CD4-positive, alpha-beta T cell (primary cell): ENCODE results near the gene AP3B2. TPM values are rescaled to one million over a fixed set of nuclear protein-coding genes. Genes with fewer than 3 reads are reported as not detected.

ENCODE experiments used
- ATAC-seq: fragments of 200-7000 bp; cut with Tn5 transposase; one replicate; pipeline ENCODE4 v1.10.0; 2022; ENCODE audit warnings: mild to moderate bottlenecking; ENCODE audit not compliant: poor library complexity
- CTCF ChIA-PET: fragments of 350-600 bp; sonication (Branson Sonifier 250); formaldehyde crosslinking; loops from one replicate; lab custom pipeline; 2021; ENCODE audit warnings: antibody characterized with exemption, inconsistent platforms; lab: Charles Lee
- POLR2A ChIA-PET: fragments of 350-600 bp; sonication (Branson Sonifier 250); formaldehyde crosslinking; loops from one replicate; lab custom pipeline; 2021; ENCODE audit warnings: antibody characterized with exemption, inconsistent platforms; lab: Charles Lee
- DNase-seq, 14 experiments: peaks; one replicate each; pipeline ENCODE4 v3.0.0-alpha.2; 2013 to 2020; ENCODE audit warnings: mixed read lengths in 2 of 14
- H3K27ac ChIP-seq, 2 donors: one replicate each; pipeline versions ENCODE4 v1.5.1 to v1.7.0; 2013; ENCODE audit warnings: low read length in 2 of 2, low read depth in 1 of 2, mild to moderate bottlenecking in 1 of 2
- H3K27me3 ChIP-seq, 2 experiments: 1 replicate in 1 of 2; 2 replicates in 1 of 2; pipeline versions ENCODE4 v1.6.1 to v1.7.0; 2013; ENCODE audit warnings: low read length in 2 of 2, control low read depth in 1 of 2, mild to moderate bottlenecking in 1 of 2, moderate library complexity in 1 of 2; ENCODE audit not compliant: insufficient read depth in 2 of 2, control insufficient read depth in 1 of 2
- H3K36me3 ChIP-seq: one replicate; pipeline ENCODE4 v1.6.1; 2013; ENCODE audit warnings: low read length, control low read depth; ENCODE audit not compliant: insufficient read depth
- H3K4me1 ChIP-seq: one replicate; pipeline ENCODE4 v1.6.1; 2013; ENCODE audit warnings: low read length, control low read depth; ENCODE audit not compliant: insufficient read depth
- H3K4me3 ChIP-seq: one replicate; pipeline ENCODE4 v1.5.1; 2013; ENCODE audit warnings: mild to moderate bottlenecking, low read length, moderate library complexity
- H3K9me3 ChIP-seq, 2 experiments: 1 replicate in 1 of 2; 2 replicates in 1 of 2; pipeline versions ENCODE4 v1.6.1 to v1.7.0; 2013; ENCODE audit warnings: low read length in 2 of 2, mild to moderate bottlenecking in 2 of 2, control low read depth in 1 of 2, moderate library complexity in 1 of 2; ENCODE audit not compliant: control insufficient read depth in 1 of 2, insufficient read depth in 1 of 2
- H3K27ac Mint-ChIP-seq: one replicate; pipeline ENCODE4 v1.8.0; 2020; ENCODE audit warnings: mixed read lengths
- H3K27me3 Mint-ChIP-seq: one replicate; pipeline ENCODE4 v1.8.0; 2021; ENCODE audit warnings: mixed read lengths
- H3K36me3 Mint-ChIP-seq: one replicate; pipeline ENCODE4 v1.8.0; 2021; ENCODE audit warnings: low read depth, mixed read lengths
- H3K4me1 Mint-ChIP-seq: one replicate; pipeline ENCODE4 v1.8.0; 2021; ENCODE audit warnings: low read depth, mixed read lengths
- H3K4me3 Mint-ChIP-seq: one replicate; pipeline ENCODE4 v1.8.0; 2020; ENCODE audit warnings: mild to moderate bottlenecking, mixed read lengths
- H3K9me3 Mint-ChIP-seq: one replicate; pipeline ENCODE4 v1.8.0; 2020; ENCODE audit warnings: mixed read lengths
- intact Hi-C, 2 experiments: fragments of 100-400 bp; cut with DNase I in 1 of 2; cut with micrococcal nuclease in 1 of 2; formaldehyde crosslinking; loops; one replicate each; pipeline versions ENCODE4 v1.15.1 to v1.9.0; 2023 to 2025; cut with DNase I, micrococcal nuclease
- total RNA-seq, 174 experiments: library from RNA in 2 of 174; stranded (reverse) in 2 of 174; gene quantifications; one replicate each; pipeline ENCODE4 v1.2.3 and lab custom pipeline; 2021 to 2026
- TF ChIP-seq, protein P1 (sequence below): fragments of 200-600 bp; IDR thresholded peaks from one replicate; pipeline ENCODE4 v1.8.0; 2022; ENCODE audit warnings: antibody characterized with exemption, mild to moderate bottlenecking

The AP3B2 gene
- total RNA-seq, 2 experiments from 2014 or later, result 0.25 to 0.98 TPM

DNA sequence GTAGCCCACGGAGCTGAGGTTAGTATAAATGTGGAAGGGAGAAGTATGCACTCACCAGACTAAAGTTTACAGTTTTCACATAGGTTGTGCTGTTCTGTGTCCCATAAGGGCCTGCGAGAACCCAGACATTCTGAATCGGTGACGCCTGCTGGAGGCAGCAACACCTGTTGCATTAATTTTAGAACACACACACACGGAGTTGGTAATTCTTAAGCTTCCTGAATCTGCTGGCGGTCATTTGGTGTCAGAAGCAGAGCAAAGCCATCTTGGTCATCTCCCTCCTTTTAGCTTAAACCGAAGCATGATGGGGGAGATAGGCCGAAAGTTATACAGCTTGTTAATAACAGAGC is 41.1 kb upstream of the AP3B2 start:
- Mint-ChIP-seq H3K36me3 (peaks cover 56% of the 10 kb centered on the region), H3K4me1 (peaks cover 64% of the 10 kb centered on the region), H3K4me3 (peak overlapping the region; percentile 99), H3K27ac (peak overlapping the region; percentile 85), H3K9me3 (no peaks in the 10 kb centered on the region), H3K27me3 (no peaks in the 10 kb centered on the region)
- Histone ChIP-seq H3K4me1 (peaks cover 28% of the 10 kb centered on the region), H3K9me3 (no peaks in the 10 kb centered on the region), H3K4me3 (peak overlapping the region; percentile 84), H3K27me3 (no peaks in the 10 kb centered on the region), H3K27ac (peak overlapping the region; percentile 62 to 82), H3K36me3 (peaks cover 26% of the 10 kb centered on the region)
- intact Hi-C loops, result loop anchor here (1.0 to 5.0 kb wide), 8 partner anchors 42 to 316 kb away; partner anchors contain the start of genes AP3B2 (in 1 of the 2), BTBD1 (in 1 of the 2), C15orf40 (in 1 of the 2) and RAMAC (in 1 of the 2)
- ATAC-seq (peak; percentile 63), DNase-seq (peak in 6 of 14 experiments; percentile 2 to 48 (median 10))
- ChIA-PET POLR2A (interaction anchor here (1.0 to 3.0 kb wide), 7 partner anchors 42 to 316 kb away, joined by 3 to 51 read pairs (median 8); partner anchors contain the start of genes BTBD1, RAMAC, RPS17 and WHAMM), CTCF (interaction anchor here (1.5 to 2.0 kb wide), 4 partner anchors 58 to 260 kb away, joined by 5 to 9 read pairs (median 6); partner anchors contain the start of gene C15orf40)
- TF ChIP-seq, protein P1, sequence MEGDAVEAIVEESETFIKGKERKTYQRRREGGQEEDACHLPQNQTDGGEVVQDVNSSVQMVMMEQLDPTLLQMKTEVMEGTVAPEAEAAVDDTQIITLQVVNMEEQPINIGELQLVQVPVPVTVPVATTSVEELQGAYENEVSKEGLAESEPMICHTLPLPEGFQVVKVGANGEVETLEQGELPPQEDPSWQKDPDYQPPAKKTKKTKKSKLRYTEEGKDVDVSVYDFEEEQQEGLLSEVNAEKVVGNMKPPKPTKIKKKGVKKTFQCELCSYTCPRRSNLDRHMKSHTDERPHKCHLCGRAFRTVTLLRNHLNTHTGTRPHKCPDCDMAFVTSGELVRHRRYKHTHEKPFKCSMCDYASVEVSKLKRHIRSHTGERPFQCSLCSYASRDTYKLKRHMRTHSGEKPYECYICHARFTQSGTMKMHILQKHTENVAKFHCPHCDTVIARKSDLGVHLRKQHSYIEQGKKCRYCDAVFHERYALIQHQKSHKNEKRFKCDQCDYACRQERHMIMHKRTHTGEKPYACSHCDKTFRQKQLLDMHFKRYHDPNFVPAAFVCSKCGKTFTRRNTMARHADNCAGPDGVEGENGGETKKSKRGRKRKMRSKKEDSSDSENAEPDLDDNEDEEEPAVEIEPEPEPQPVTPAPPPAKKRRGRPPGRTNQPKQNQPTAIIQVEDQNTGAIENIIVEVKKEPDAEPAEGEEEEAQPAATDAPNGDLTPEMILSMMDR, result no peak

DNA sequence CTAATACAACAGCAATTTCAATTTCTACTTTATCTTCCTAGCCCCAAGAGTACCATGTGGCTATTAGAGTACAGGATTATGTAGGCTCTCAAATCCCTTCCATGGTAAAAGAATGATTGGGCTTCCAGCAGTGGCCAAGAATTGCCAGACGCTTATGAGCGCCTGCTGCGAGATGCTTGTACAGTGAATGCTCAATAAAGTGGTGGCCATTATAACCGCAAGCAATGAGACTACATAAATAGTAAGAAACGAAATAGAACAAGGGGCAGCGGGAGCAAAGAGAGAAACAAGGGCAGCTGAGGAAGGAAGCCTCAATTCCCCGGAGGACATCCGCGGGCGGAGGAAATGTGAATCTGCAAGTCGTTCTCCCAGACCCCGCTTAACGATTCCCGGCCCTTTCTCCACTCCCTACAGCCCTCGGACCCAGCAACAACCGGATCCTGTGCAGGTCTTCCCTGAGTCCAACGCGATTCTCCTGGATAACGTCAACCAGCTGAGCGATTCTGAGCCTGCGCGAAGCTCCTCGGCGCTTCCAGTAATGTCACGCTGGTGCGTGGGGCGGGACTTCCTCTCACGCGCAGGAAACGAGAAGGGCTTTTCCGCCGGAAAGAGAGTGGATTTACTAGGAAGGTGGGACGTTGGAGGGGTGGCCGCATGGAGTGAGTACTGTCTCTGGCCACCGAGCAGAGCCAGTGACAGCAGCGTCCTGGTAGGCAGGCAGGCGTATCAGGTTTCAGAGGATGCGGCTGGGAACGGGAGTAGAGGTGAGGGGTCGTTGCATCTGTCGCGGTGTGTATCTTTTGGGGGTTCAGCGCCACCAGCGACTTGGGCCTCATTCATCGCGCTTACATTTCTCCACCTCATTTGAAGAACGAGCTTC is 40.5 kb upstream of the AP3B2 start:
- TF ChIP-seq, protein P1, result no peak
- peak overlapping the region; percentile 85 for H3K27ac Mint-ChIP-seq
- peak; percentile 59 to 90 (median 77) for DNase-seq
- Histone ChIP-seq H3K27ac (peak overlapping the region; percentile 62 to 82), H3K4me1 (peaks cover 28% of the 10 kb centered on the region), H3K4me3 (peak overlapping the region; percentile 84), H3K27me3 (no peaks in the 10 kb centered on the region), H3K9me3 (no peaks in the 10 kb centered on the region), H3K36me3 (peaks cover 20% of the 10 kb centered on the region)
- peaks cover 49% of the 10 kb centered on the region for H3K36me3 Mint-ChIP-seq
- ATAC-seq, result peak; percentile 93
- no peaks in the 10 kb centered on the region for H3K9me3 Mint-ChIP-seq
- ChIA-PET CTCF (interaction anchor here (0.6 to 2.0 kb wide), 6 partner anchors 58 to 1445 kb away, joined by 3 to 9 read pairs (median 6); partner anchors contain the start of gene C15orf40), POLR2A (interaction anchor here (0.7 to 3.0 kb wide), 9 partner anchors 16 to 1451 kb away, joined by 3 to 51 read pairs (median 4); partner anchors contain the start of genes BTBD1, RAMAC, RPS17 and WHAMM)
- H3K4me1 Mint-ChIP-seq, result peaks cover 57% of the 10 kb centered on the region
- H3K27me3 Mint-ChIP-seq, result no peaks in the 10 kb centered on the region
- peak overlapping the region; percentile 99 for H3K4me3 Mint-ChIP-seq
- intact Hi-C loops, result loop anchor here (1.0 to 5.0 kb wide), 7 partner anchors 59 to 317 kb away; partner anchors contain the start of genes BTBD1 (in 1 of the 2), C15orf40 (in 1 of the 2), RAMAC (in 1 of the 2) and RPS17 (in 1 of the 2)

DNA sequence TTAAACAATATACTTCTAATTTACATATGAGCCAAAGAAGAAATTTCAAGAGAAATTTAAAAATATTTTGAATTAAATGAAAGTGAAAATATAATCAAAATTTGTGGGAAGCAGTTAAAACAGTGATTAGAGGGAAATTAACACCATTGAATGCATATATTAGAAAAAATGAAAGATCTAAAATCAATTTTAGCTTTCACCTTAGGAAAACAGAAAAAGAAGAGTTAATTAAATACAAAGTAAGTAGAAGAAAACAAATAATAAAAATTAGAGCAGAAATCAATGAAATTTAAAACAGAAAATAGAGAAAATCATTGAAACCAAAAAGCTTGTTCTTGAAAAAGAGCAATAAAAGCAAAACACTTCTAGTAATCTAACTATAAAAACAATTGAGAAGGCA is 38.6 kb upstream of the AP3B2 start:
- ATAC-seq (no peak), DNase-seq (no peak)
- H3K27me3 ChIP-seq, result no peaks in the 10 kb centered on the region
- no peaks in the 10 kb centered on the region for H3K9me3 ChIP-seq
- TF ChIP-seq, protein P1, result no peak
- Mint-ChIP-seq H3K27ac (peak overlapping the region; percentile 14), H3K4me1 (peaks cover 39% of the 10 kb centered on the region), H3K4me3 (peak overlapping the region; percentile 51), H3K27me3 (no peaks in the 10 kb centered on the region), H3K9me3 (no peaks in the 10 kb centered on the region), H3K36me3 (peaks cover 31% of the 10 kb centered on the region)
- CTCF ChIA-PET, result interaction anchor here (1.2 kb wide), 1 partner anchor 208 kb away, joined by 3 read pairs; the partner anchor contains the start of gene RPS17
- H3K36me3 ChIP-seq, result peaks cover 5% of the 10 kb centered on the region
- POLR2A ChIA-PET, result interaction anchor here (1.2 kb wide), 1 partner anchor 63 kb away, joined by 3 read pairs; no protein-coding TSS in a partner anchor
- peaks cover 28% of the 10 kb centered on the region for H3K4me1 ChIP-seq
- no peak overlapping the region for H3K4me3 ChIP-seq
- intact Hi-C loops, result no loop called here
- H3K27ac ChIP-seq, result no peak overlapping the region
